T-cell (primary cell): ENCODE results near the gene ZBTB21. TPM values are rescaled to one million over a fixed set of nuclear protein-coding genes. Genes with fewer than 3 reads are reported as not detected.

Experiments
- ATAC-seq, 4 experiments: fragments of 200-7000 bp in 3 of 4; fragments of 150-1000 bp in 1 of 4; cut with Tn5 transposase; replicated peaks in 1 of 4; 1 replicate in 3 of 4; 2 replicates in 1 of 4; pipeline ENCODE4 v1.10.0; 2021; ENCODE audit warnings: moderate library complexity in 3 of 4, mild to moderate bottlenecking in 2 of 4, moderate number of reproducible peaks in 1 of 4
- CTCF ChIA-PET, 2 donors: fragments of 300-600 bp; sonication (Branson Sonifier 250); formaldehyde crosslinking; loops; one replicate each; lab custom pipeline; 2022; ENCODE audit warnings: antibody characterized with exemption in 2 of 2; lab: Charles Lee
- POLR2A ChIA-PET, 2 donors: fragments of 300-600 bp; sonication (Branson Sonifier 250); formaldehyde crosslinking; loops; one replicate each; lab custom pipeline; 2022; ENCODE audit warnings: antibody characterized with exemption in 2 of 2; lab: Charles Lee
- DNase-seq, 35 experiments: peaks; one replicate each; pipeline versions ENCODE4 v3.0.0 to v3.0.0-alpha.2; 2013 to 2023
- H3K27ac ChIP-seq: one replicate; pipeline ENCODE4 v1.5.1; 2013; ENCODE audit warnings: low read length
- H3K27me3 ChIP-seq, 2 experiments: replicated peaks in 1 of 2; 1 replicate in 1 of 2; 2 replicates in 1 of 2; pipeline versions ENCODE4 v1.6.1 to v1.7.0; 2013; ENCODE audit warnings: low read length in 1 of 2, mixed read lengths in 1 of 2; ENCODE audit not compliant: control insufficient read depth in 2 of 2, insufficient read depth in 2 of 2; ENCODE audit errors: extremely low read depth in 1 of 2
- H3K36me3 ChIP-seq, 2 donors: 1 replicate in 1 of 2; 2 replicates in 1 of 2; pipeline versions ENCODE4 v1.6.1 to v1.7.0; 2013; ENCODE audit warnings: low read length in 1 of 2; ENCODE audit not compliant: control insufficient read depth in 2 of 2, insufficient read depth in 1 of 2; ENCODE audit errors: extremely low read depth in 1 of 2
- H3K4me1 ChIP-seq, 2 experiments: 1 replicate in 1 of 2; 2 replicates in 1 of 2; pipeline versions ENCODE4 v1.6.1 to v1.7.0; 2013; ENCODE audit warnings: low read length in 2 of 2, mixed read lengths in 1 of 2; ENCODE audit not compliant: insufficient read depth in 2 of 2, control insufficient read depth in 1 of 2; ENCODE audit errors: extremely low read depth in 1 of 2
- H3K4me3 ChIP-seq, 2 donors: 1 replicate in 1 of 2; 2 replicates in 1 of 2; pipeline versions ENCODE4 v1.5.1 to v1.7.0; 2013; ENCODE audit warnings: mild to moderate bottlenecking in 2 of 2, low read length in 1 of 2, moderate library complexity in 1 of 2; ENCODE audit not compliant: control insufficient read depth in 1 of 2; ENCODE audit errors: extremely low read depth in 1 of 2
- H3K9me3 ChIP-seq: 2 replicates; pipeline ENCODE4 v1.7.0; 2013
- H3K27ac Mint-ChIP-seq, 2 donors: one replicate each; pipeline ENCODE4 v1.8.0; 2020 to 2021; ENCODE audit warnings: mild to moderate bottlenecking in 2 of 2, mixed read lengths in 2 of 2
- H3K27me3 Mint-ChIP-seq, 2 donors: one replicate each; pipeline ENCODE4 v1.8.0; 2021 to 2022; ENCODE audit warnings: mixed read lengths in 2 of 2
- H3K36me3 Mint-ChIP-seq: one replicate; pipeline ENCODE4 v1.8.0; 2021; ENCODE audit warnings: mixed read lengths
- H3K4me1 Mint-ChIP-seq, 3 donors: one replicate each; pipeline ENCODE4 v1.8.0; 2020 to 2022; ENCODE audit warnings: mixed read lengths in 3 of 3, mild to moderate bottlenecking in 1 of 3
- H3K4me3 Mint-ChIP-seq, 3 donors: one replicate each; pipeline ENCODE4 v1.8.0; 2020 to 2022; ENCODE audit warnings: mild to moderate bottlenecking in 3 of 3, mixed read lengths in 3 of 3, moderate library complexity in 3 of 3
- H3K9me3 Mint-ChIP-seq, 3 donors: one replicate each; pipeline ENCODE4 v1.8.0; 2020 to 2022; ENCODE audit warnings: mixed read lengths in 3 of 3
- WGBS: methylation state at CpG from one replicate; pipeline ENCODE4 v1.1.5; 2013; ENCODE audit warnings: missing lambda C conversion rate; ENCODE audit not compliant: insufficient coverage; 5-methylcytosine and 5-hydroxymethylcytosine counted together
- total RNA-seq, 35 experiments: library from RNA in 6 of 35; stranded (reverse) in 6 of 35; fragments of 120-200 nt in 1 of 35; gene quantifications; one replicate each; pipeline versions ENCODE4 v1.2.1 to v1.2.4 and lab custom pipeline; 2013 to 2026

Gene ZBTB21
- total RNA-seq, 5 donors from 2014 or later (not counting 1 experiment from before 2014, with no cell fraction given): 17.6 to 119 (median 25.9) TPM

- WGBS: no CpG with 5 or more reads among the region's 2 CpGs
- no peak for DNase-seq
- Histone ChIP-seq H3K36me3 (no peaks in the 10 kb centered on the region), H3K4me1 (no peaks in the 10 kb centered on the region), H3K27me3 (peaks cover 0 to 26% of the 10 kb centered on the region in 2 experiments), H3K4me3 (no peak overlapping the region), H3K9me3 (no peaks in the 10 kb centered on the region), H3K27ac (no peak overlapping the region)
- H3K9me3 Mint-ChIP-seq: peaks cover 0 to 5% (median 0%) of the 10 kb centered on the region in 3 donors
- ATAC-seq: no peak
- peaks cover 0 to 6% (median 5%) of the 10 kb centered on the region in 3 donors for H3K4me1 Mint-ChIP-seq
- no peaks in the 10 kb centered on the region for H3K36me3 Mint-ChIP-seq
- no peak overlapping the region for H3K27ac Mint-ChIP-seq
- H3K27me3 Mint-ChIP-seq: peaks cover 0 to 3% of the 10 kb centered on the region in 2 donors
- ChIA-PET POLR2A (no interaction called here), CTCF (no interaction called here)
- H3K4me3 Mint-ChIP-seq: no peak overlapping the region
These were observed 6.9 kb upstream of the ZBTB21 start for GRCh38 chr21:42017022-42017421.

- Histone ChIP-seq H3K4me3 (no peak overlapping the region), H3K27me3 (peaks cover 0 to 21% of the 10 kb centered on the region in 2 experiments), H3K4me1 (peaks cover 0 to 3% of the 10 kb centered on the region in 2 experiments), H3K36me3 (no peaks in the 10 kb centered on the region), H3K27ac (no peak overlapping the region), H3K9me3 (no peaks in the 10 kb centered on the region)
- WGBS: 95% methylated on average over 12 of the region's 19 CpGs
- ATAC-seq (no peak), DNase-seq (peak in 1 of 35 experiments; percentile 8)
- Mint-ChIP-seq H3K27ac (no peak overlapping the region), H3K4me3 (no peak overlapping the region), H3K27me3 (peaks cover 0 to 3% of the 10 kb centered on the region in 2 donors), H3K4me1 (peaks cover 3 to 6% (median 5%) of the 10 kb centered on the region in 3 donors), H3K9me3 (peaks cover 0 to 5% (median 0%) of the 10 kb centered on the region in 3 donors), H3K36me3 (no peaks in the 10 kb centered on the region)
- CTCF ChIA-PET: interaction anchor here in 1 of 2 donors (0.6 kb wide), 1 partner anchor 90 kb away, joined by 3 read pairs; no protein-coding TSS in a partner anchor
- POLR2A ChIA-PET: no interaction called here
These were observed 6.3 kb upstream of the ZBTB21 start for GRCh38 chr21:42016364-42016985.

- CTCF ChIA-PET: no interaction called here
- peaks cover 0 to 2% of the 10 kb centered on the region in 2 experiments for H3K27me3 ChIP-seq
- Mint-ChIP-seq H3K9me3 (peaks cover 0 to 5% (median 0%) of the 10 kb centered on the region in 3 donors), H3K36me3 (no peaks in the 10 kb centered on the region), H3K27ac (no peak overlapping the region), H3K4me3 (no peak overlapping the region), H3K4me1 (peaks cover 6 to 9% (median 7%) of the 10 kb centered on the region in 3 donors), H3K27me3 (no peaks in the 10 kb centered on the region)
- POLR2A ChIA-PET: no interaction called here
- ATAC-seq (no peak), DNase-seq (peak in 1 of 35 experiments; percentile 7)
- 93% methylated on average over 5 of the region's 7 CpGs for WGBS
- H3K27ac ChIP-seq: no peak overlapping the region
- H3K9me3 ChIP-seq: no peaks in the 10 kb centered on the region
- H3K36me3 ChIP-seq: no peaks in the 10 kb centered on the region
- H3K4me3 ChIP-seq: no peak overlapping the region
- peaks cover 5 to 13% of the 10 kb centered on the region in 2 experiments for H3K4me1 ChIP-seq
These were observed 3.8 kb upstream of the ZBTB21 start for GRCh38 chr21:42013931-42014330.

- H3K27me3 ChIP-seq: no peaks in the 10 kb centered on the region
- H3K27me3 Mint-ChIP-seq: no peaks in the 10 kb centered on the region
- peak overlapping the region in 1 of 2 donors; percentile 1 for H3K27ac Mint-ChIP-seq
- peak overlapping the region in 1 of 3 donors; percentile 0 for H3K4me3 Mint-ChIP-seq
- 89% methylated on average over 4 of the region's 4 CpGs for WGBS
- peaks cover 6 to 14% (median 13%) of the 10 kb centered on the region in 3 donors for H3K4me1 Mint-ChIP-seq
- H3K4me1 ChIP-seq: peaks cover 11 to 15% of the 10 kb centered on the region in 2 experiments
- DNase-seq (no peak), ATAC-seq (no peak)
- H3K4me3 ChIP-seq: no peak overlapping the region
- H3K27ac ChIP-seq: no peak overlapping the region
- H3K36me3 ChIP-seq: no peaks in the 10 kb centered on the region
- no peaks in the 10 kb centered on the region for H3K36me3 Mint-ChIP-seq
- ChIA-PET CTCF (no interaction called here), POLR2A (interaction anchor here in 1 of 2 donors (0.7 kb wide), 1 partner anchor 33 kb away, joined by 3 read pairs; no protein-coding TSS in a partner anchor)
- peaks cover 0 to 5% (median 0%) of the 10 kb centered on the region in 3 donors for H3K9me3 Mint-ChIP-seq
- no peaks in the 10 kb centered on the region for H3K9me3 ChIP-seq
These were observed 3.2 kb upstream of the ZBTB21 start for GRCh38 chr21:42013376-42013775.

- Histone ChIP-seq H3K9me3 (no peaks in the 10 kb centered on the region), H3K27me3 (no peaks in the 10 kb centered on the region), H3K4me1 (peaks cover 11 to 19% of the 10 kb centered on the region in 2 experiments), H3K27ac (no peak overlapping the region), H3K36me3 (no peaks in the 10 kb centered on the region), H3K4me3 (no peak overlapping the region)
- H3K4me3 Mint-ChIP-seq: peak overlapping the region; percentile 6 to 84 (median 80)
- peaks cover 0 to 5% (median 0%) of the 10 kb centered on the region in 3 donors for H3K9me3 Mint-ChIP-seq
- H3K27me3 Mint-ChIP-seq: no peaks in the 10 kb centered on the region
- 94% methylated on average over 3 of the region's 3 CpGs for WGBS
- ChIA-PET CTCF (no interaction called here), POLR2A (interaction anchor here in 1 of 2 donors (0.7 kb wide), 1 partner anchor 32 kb away, joined by 3 read pairs; no protein-coding TSS in a partner anchor)
- ATAC-seq: no peak
- peaks cover 10 to 17% (median 14%) of the 10 kb centered on the region in 3 donors for H3K4me1 Mint-ChIP-seq
- peaks cover 3% of the 10 kb centered on the region for H3K36me3 Mint-ChIP-seq
- peak overlapping the region in 1 of 2 donors; percentile 7 for H3K27ac Mint-ChIP-seq
- DNase-seq: peak in 1 of 35 experiments; percentile 22
These were observed 2.7 kb upstream of the ZBTB21 start for GRCh38 chr21:42012763-42013329.

- peaks cover 11 to 19% of the 10 kb centered on the region in 2 experiments for H3K4me1 ChIP-seq
- H3K27me3 ChIP-seq: no peaks in the 10 kb centered on the region
- no peak overlapping the region for H3K4me3 ChIP-seq
- WGBS: over 99% methylated on average over 9 of the region's 9 CpGs
- H3K9me3 Mint-ChIP-seq: peaks cover 0 to 5% (median 0%) of the 10 kb centered on the region in 3 donors
- ChIA-PET CTCF (no interaction called here), POLR2A (no interaction called here)
- H3K4me1 Mint-ChIP-seq: peaks cover 15 to 22% (median 19%) of the 10 kb centered on the region in 3 donors
- no peak for ATAC-seq
- peak overlapping the region; percentile 80 to 84 (median 82) for H3K4me3 Mint-ChIP-seq
- H3K36me3 Mint-ChIP-seq: peaks cover 6% of the 10 kb centered on the region
- peak overlapping the region; percentile 49 to 60 for H3K27ac Mint-ChIP-seq
- H3K27ac ChIP-seq: no peak overlapping the region
- no peaks in the 10 kb centered on the region for H3K27me3 Mint-ChIP-seq
- no peaks in the 10 kb centered on the region for H3K9me3 ChIP-seq
- no peaks in the 10 kb centered on the region for H3K36me3 ChIP-seq
- DNase-seq: peak in 1 of 35 experiments; percentile 8
These were observed 2.2 kb upstream of the ZBTB21 start for GRCh38 chr21:42012344-42012743.
